Spleen (tissue), 11 donors: ENCODE results near the gene HDDC2. TPM values are rescaled to one million over a fixed set of nuclear protein-coding genes. Genes with fewer than 3 reads are reported as not detected.

Experiments used
- DNase-seq: peaks from one replicate; pipeline ENCODE4 v3.0.0-alpha.2; 2020
- H3K27ac ChIP-seq, 8 donors: fragments of 200-600 bp; sonication (generic) in 7 of 8; 1 replicate in 4 of 8; 2 replicates in 4 of 8; pipeline versions ENCODE4 v1.5.0 to v1.8.0; 2016 to 2021; ENCODE audit warnings: inconsistent platforms in 4 of 8, mild to moderate bottlenecking in 4 of 8, moderate library complexity in 1 of 8
- H3K27me3 ChIP-seq, 7 donors: fragments of 200-600 bp; sonication (generic) in 6 of 7; replicated peaks in 1 of 7; 1 replicate in 4 of 7; 2 replicates in 3 of 7; pipeline versions ENCODE4 v1.5.0 to v1.8.0; 2016 to 2021; ENCODE audit warnings: inconsistent platforms in 3 of 7, mild to moderate bottlenecking in 1 of 7
- H3K36me3 ChIP-seq, 6 donors: fragments of 200-600 bp; sonication (generic) in 5 of 6; 1 replicate in 4 of 6; 2 replicates in 2 of 6; pipeline versions ENCODE4 v1.5.0 to v1.8.0; 2016 to 2021; ENCODE audit warnings: inconsistent platforms in 2 of 6
- H3K4me1 ChIP-seq, 6 donors: fragments of 200-600 bp; sonication (generic) in 5 of 6; 1 replicate in 3 of 6; 2 replicates in 3 of 6; pipeline versions ENCODE4 v1.5.0 to v1.8.0; 2016 to 2021; ENCODE audit warnings: inconsistent platforms in 3 of 6
- H3K4me3 ChIP-seq, 8 donors: fragments of 200-600 bp; sonication (generic) in 7 of 8; 1 replicate in 4 of 8; 2 replicates in 4 of 8; pipeline versions ENCODE4 v1.5.0 to v1.8.0; 2016 to 2021; ENCODE audit warnings: inconsistent platforms in 4 of 8, mild to moderate bottlenecking in 4 of 8, moderate library complexity in 2 of 8
- H3K9me3 ChIP-seq, 8 donors: fragments of 200-600 bp; sonication (generic) in 7 of 8; 1 replicate in 4 of 8; 2 replicates in 4 of 8; pipeline versions ENCODE4 v1.5.0 to v1.8.0; 2016 to 2021; ENCODE audit warnings: inconsistent platforms in 4 of 8
- CTCF ChIP-seq, 11 experiments: fragments of 200-600 bp in 7 of 11; fragments of 450-650 bp in 4 of 11; sonication (generic) in 4 of 11; IDR thresholded peaks in 8 of 11; conservative IDR thresholded peaks in 3 of 11; 1 replicate in 7 of 11; 2 replicates in 4 of 11; pipeline versions ENCODE4 v1.4.0 to v1.8.0; 2016 to 2021; ENCODE audit warnings: antibody characterized with exemption in 11 of 11, inconsistent platforms in 4 of 11, mild to moderate bottlenecking in 1 of 11
- POLR2A ChIP-seq, 3 donors: fragments of 450-650 bp; IDR thresholded peaks; one replicate each; pipeline ENCODE4 v1.5.1; 2017; ENCODE audit warnings: antibody characterized with exemption in 3 of 3, mild to moderate bottlenecking in 1 of 3
- POLR2AphosphoS5 ChIP-seq, 3 donors: sonication (generic); formaldehyde crosslinking; IDR thresholded peaks; one replicate each; pipeline ENCODE4 v1.5.1; 2017; ENCODE audit warnings: antibody characterized with exemption in 3 of 3
- WGBS, 5 donors: extraction: QIAGEN DNeasy Blood & Tissue Kit in 3 of 5; methylation state at CpG; one replicate each; pipeline versions ENCODE4 v1.1.5 to v1.1.7; 2013 to 2018; 5-methylcytosine and 5-hydroxymethylcytosine counted together
- intact Hi-C: fragments of 100-400 bp; cut with DNase I; formaldehyde crosslinking; loops from one replicate; pipeline ENCODE4 v1.15.0; 2023; ENCODE audit warnings: low total_unique reads
- polyA plus RNA-seq, 3 donors: library from polyadenylated mRNA; stranded (reverse); fragments of 200-250 nt; gene quantifications; one replicate each; pipeline ENCODE4 v1.2.1, GENCODE V29; 2013
- total RNA-seq, 7 donors: library from RNA; depleted of rRNA in 3 of 7; stranded (reverse); fragments of >200 nt in 3 of 7; fragmentation: NEBNext Ultra II Directional in 4 of 7; extraction: Animal tissue kit (Norgen Biotek cat#: 25700) in 4 of 7; gene quantifications; one replicate each; pipeline versions ENCODE4 v1.1.0 to v1.2.1, GENCODE V29; 2016 to 2021
- donor health status: healthy with polysubstance abuse.
- donor health status: DM: no; HTN: no; CAD: no; lungs with moderate emphysema.
- donor health status: DM: no; HTN: no; CAD: no.
- donor health status: Bipolar disorder and iron deficiency.
- donor health status: healthy.
- donor health status: DM: no; HTN: no; CAD: no.
- donor health status: DM: yes; HTN: yes; CAD: no.

Gene HDDC2
- total and polyA plus RNA-seq, 10 donors, result 22.4 to 68.7 (median 38.7) TPM

- no peak for DNase-seq
- intact Hi-C loops, result no loop called here
- Histone ChIP-seq H3K36me3 (no peaks in the 10 kb centered on the region), H3K27ac (no peak overlapping the region), H3K27me3 (peaks cover 0 to 7% (median 0%) of the 10 kb centered on the region in 7 donors), H3K4me3 (no peak overlapping the region), H3K4me1 (peaks cover 0 to 20% (median 0%) of the 10 kb centered on the region in 6 donors), H3K9me3 (no peaks in the 10 kb centered on the region)
- WGBS, 5 donors, result 72 to 91% (median 74%) methylated on average over 2 of the region's 2 CpGs
- no peak for TF ChIP-seq CTCF (IDR thresholded peaks at IDR 0.05 in 8 of 11, conservative IDR thresholded peaks at IDR 0.05 in 3 of 11)
- no peak for TF ChIP-seq POLR2A (IDR thresholded peaks at IDR 0.05)
- no peak for TF ChIP-seq POLR2AphosphoS5 (IDR thresholded peaks at IDR 0.05)
Observed at GRCh38 chr6:125312478-125312877, 10.7 kb upstream of the HDDC2 start.

GRCh38 chr6:125310994-125311649 lies 9.4 kb upstream of the HDDC2 start:
- Histone ChIP-seq H3K27me3 (peaks cover 0 to 7% (median 0%) of the 10 kb centered on the region in 7 donors), H3K9me3 (no peaks in the 10 kb centered on the region), H3K36me3 (no peaks in the 10 kb centered on the region), H3K4me3 (no peak overlapping the region), H3K27ac (no peak overlapping the region), H3K4me1 (peaks cover 0 to 20% (median 0%) of the 10 kb centered on the region in 6 donors)
- TF ChIP-seq POLR2A (IDR thresholded peaks at IDR 0.05), result no peak
- TF ChIP-seq POLR2AphosphoS5 (IDR thresholded peaks at IDR 0.05), result no peak
- TF ChIP-seq CTCF (IDR thresholded peaks at IDR 0.05 in 8 of 11, conservative IDR thresholded peaks at IDR 0.05 in 3 of 11), result peak; percentile 60 to 90 (median 81)
- no peak for DNase-seq
- 50 to 57% (median 53%) methylated on average over 7 of the region's 7 CpGs for WGBS, 5 donors
- intact Hi-C loops, result no loop called here

- TF ChIP-seq CTCF (IDR thresholded peaks at IDR 0.05 in 8 of 11, conservative IDR thresholded peaks at IDR 0.05 in 3 of 11) (no peak), POLR2A (IDR thresholded peaks at IDR 0.05) (no peak), POLR2AphosphoS5 (IDR thresholded peaks at IDR 0.05) (no peak)
- Histone ChIP-seq H3K27ac (no peak overlapping the region), H3K9me3 (peaks cover 0 to 7% (median 0%) of the 10 kb centered on the region in 8 donors), H3K4me1 (peaks cover 0 to 22% (median 0%) of the 10 kb centered on the region in 6 donors), H3K36me3 (no peaks in the 10 kb centered on the region), H3K27me3 (peaks cover 0 to 7% (median 0%) of the 10 kb centered on the region in 7 donors), H3K4me3 (no peak overlapping the region)
- 44 to 59% (median 48%) methylated on average over 6 of the region's 6 CpGs for WGBS, 5 donors
- DNase-seq, result no peak
- intact Hi-C loops, result loop anchor here (2.0 to 10.0 kb wide), 2 partner anchors 445 to 667 kb away; no protein-coding TSS in a partner anchor
Observed at GRCh38 chr6:125307964-125308615, 6.3 kb upstream of the HDDC2 start.
